Activated CD4-positive, alpha-beta T cell treated with anti-CD3 and anti-CD28 coated beads for 1 hour (primary cell): ENCODE data around the gene IER5L.
A peak's percentile ranks its signal among the peaks of the same experiment; 100 is the strongest.
"Not testable (repeated sequence)": the region's sequence is repeated elsewhere in the genome, so short reads cannot be mapped to it uniquely, and the experiment has no call there.

Experiments
- DNase-seq: peaks from one replicate; pipeline ENCODE4 v3.0.0-alpha.2; 2020

The IER5L gene

DNA sequence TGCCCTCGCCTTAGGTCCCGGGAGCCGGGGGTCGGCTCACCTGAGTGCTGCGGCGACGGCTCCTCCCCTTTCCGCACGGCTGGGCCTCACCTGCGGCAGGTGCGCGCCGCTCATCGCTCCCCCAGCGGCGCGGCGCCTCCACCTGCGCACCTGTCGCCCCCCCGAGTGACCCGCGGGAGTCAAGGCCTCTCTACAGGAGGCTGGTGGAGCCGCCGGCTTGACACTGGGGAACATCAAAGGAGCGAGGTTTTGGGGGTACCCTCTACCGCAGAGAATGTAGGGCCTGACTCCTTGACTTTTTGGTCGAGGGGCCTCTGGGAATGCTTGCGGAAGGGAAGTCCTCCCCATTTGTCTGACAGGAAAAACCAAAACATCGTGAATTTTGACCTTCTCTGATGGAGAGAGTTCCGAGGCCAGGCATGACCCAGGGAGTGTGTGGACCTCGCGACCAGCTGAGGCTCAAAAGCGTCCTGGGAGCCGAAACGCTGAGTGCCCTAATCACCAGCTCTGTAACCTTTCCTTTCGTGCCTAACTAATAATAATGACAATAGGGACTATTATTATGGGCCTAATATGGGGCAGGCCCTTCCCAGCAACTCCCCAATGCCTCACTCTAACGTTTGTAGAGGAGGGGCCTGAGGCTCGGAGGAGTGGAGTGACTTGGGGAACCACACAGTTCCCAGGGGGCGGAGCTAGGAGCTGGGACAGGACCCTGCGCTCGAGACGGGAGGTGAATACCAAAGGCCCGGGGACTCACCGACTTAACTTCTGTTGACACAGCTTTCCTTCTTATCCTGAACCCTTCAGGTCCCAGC, 714 bp upstream of the IER5L start:
- no peak for DNase-seq

DNA sequence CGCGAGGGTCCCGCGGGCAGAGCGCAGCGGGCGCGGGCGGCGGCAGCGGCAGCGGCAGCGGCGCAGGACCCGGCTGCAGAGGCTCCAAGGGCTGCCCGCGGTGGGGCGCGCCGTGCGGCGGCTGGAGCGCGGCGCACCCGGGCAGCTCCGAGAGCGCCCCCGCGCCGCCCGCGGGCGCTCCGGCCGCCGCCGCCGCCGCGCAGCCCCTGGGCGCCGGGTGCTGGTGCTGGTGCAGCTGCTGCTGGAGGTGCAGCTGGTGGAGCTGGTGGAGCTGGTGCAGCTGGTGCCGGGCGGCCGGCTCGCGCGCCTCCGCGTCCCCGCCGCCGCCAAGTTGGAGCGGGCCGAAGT, 644 bp downstream of the IER5L start:
- DNase-seq, result no peak

DNA sequence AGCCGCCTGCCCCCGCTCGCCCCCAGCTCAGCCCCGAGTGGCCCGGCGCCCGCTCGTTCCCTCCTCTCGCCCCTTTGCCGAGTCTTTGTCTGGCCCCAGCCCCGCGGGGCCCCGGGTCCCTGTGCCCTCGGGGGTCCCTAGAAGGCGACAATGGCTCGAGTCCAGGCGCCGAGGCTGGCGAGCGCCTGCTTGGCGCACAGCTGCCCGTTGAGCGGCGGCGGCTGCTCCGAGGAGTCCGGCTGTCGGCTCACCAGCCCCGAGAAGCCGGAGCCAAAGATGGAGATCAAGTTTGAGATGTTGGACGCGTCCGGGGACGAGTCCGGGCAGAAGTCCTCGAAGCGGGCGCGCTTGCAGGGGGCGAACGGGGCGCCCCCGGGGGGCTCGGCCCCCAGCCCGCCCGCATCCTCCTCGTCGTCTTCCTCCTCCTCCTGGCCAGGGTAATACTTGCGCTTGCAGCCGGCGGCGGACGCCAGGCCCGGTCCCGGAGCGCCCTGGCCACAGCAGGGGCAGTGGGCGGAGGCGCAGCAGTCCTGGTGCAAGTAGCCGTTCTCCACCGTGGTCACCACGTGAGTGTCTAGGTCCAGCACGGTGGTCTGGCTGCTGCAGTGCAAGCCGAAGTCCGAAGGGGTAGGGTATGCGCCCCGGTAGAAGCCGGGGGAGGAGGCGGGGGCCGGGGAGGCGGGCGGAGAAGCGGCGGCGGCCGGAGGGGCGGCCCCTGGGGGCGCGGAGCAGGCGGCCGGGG, 1.2 kb downstream of the IER5L start:
- DNase-seq, result no peak

DNA sequence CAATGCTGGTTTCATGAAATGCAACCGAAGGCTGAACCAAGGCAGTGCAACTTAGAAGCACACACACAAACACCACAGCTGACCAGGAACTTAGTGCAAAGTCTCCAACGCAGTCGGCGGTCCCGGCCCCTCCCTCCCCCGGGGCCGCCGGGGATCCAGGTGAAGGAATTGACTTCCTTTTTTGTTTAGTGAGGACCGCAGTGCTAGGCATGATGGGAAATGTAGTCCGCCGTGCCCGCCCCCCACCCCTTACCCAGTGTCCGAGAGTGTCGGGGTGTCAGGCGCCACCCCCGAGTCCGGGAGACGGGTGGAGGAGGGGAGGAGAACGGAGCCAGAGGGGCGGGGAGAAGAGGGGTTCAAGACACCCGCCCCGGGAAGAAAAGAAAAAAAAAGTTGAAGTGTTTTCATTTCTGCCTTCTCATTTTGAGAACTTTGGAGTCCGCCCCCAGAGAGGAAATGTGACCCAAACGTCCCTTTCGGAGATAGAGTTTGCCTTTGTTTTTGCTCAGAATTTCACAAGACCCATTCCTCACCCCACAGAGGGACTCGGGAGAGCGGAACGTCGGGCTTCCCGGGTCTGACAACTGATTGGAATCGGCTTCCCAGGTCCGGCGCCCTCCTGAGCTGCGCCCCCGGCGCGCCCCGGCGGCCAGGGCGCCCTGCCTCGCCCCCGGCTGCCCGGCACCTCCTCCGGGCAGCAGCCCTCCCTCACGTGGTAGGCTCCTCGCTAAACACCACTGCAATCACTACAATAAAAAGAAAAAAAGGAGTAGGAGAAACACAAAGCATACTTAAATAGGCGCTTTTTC, 2.0 kb downstream of the IER5L start:
- peak; percentile 21 for DNase-seq

DNA sequence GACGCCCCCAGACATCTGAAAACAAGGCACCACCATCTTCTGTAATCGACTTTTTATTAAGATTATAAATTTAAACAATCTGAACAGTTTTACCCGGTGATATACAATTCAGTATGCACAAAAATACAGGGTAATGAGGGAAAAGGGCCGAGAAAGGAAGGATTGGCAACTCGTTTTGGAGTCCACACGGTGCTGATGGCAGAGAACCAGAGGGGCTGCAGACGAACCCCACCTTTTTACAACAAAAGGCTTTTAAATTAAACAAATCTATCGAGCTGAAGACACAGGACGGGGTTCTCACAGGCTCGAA, 2.6 kb downstream of the IER5L start:
- no peak for DNase-seq

DNA sequence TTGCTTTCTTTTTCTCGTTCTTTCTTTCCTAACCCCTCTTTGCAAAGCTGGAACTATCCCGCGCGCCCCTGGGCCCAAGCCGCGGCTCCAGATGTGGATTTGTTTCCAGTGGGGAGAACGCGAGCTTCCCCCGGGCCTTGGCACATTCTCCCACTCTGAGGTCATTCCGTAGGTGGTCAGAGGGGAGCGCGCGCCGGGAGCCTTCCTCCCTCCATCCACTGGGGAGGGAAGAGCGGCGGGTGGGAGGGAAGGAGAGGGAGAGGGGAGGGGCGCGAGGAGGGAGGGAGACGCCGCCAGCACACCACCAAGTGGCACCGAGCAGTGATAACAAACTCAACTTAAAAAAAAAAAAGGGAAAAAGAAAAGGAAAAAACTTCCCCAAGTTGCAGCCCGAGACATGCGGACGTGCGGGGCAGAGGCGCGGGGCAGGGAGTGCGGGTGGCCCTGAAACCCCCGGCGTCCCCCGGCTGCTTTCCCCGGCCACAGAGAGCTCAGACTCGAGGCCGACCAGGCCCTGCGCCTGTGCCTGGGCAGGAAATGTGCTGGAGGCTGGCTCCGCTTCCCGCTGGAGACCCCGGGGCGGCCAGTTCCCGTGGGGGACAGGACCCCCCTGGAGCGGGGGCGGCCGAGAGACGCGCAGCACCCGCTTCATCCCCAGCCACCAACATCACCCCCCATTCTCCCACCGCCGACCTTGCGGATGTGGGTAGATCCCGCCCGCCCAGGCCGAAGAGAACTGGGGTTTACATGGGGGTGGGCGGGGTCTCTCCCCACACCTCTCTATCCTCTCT, 3.1 kb downstream of the IER5L start:
- no peak for DNase-seq

DNA sequence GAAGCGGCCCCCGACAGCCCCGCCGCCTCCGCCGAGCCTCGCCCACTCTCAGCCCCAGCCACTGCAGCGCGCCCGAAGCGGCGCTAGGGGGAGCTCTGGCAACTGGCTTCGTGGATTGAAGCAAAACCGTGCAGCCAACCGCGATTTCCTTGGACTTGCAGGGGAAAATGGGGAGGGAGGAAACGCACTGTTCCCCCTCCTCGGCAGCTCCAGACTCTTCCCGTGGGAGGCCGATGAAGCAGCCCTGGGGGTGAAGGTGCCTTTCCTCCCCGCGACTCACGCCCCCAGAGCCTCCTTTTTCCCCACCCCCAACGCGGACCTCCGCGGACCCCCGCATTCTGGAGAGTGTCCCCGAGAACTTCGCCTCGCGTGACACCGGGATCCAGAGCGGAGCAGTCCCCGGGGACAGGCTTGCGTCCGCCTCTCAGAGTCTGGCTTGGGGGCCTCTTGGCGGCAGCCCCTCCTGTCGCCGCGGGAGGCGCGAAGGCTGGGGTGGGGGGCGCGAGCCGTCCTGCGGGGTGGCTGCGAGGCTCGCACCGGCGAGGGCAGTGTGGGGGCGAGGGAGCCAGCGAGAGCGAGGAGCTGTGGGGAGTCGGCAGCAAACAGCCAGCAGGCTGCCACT, 3.8 kb downstream of the IER5L start:
- DNase-seq, result peak; percentile 69

DNA sequence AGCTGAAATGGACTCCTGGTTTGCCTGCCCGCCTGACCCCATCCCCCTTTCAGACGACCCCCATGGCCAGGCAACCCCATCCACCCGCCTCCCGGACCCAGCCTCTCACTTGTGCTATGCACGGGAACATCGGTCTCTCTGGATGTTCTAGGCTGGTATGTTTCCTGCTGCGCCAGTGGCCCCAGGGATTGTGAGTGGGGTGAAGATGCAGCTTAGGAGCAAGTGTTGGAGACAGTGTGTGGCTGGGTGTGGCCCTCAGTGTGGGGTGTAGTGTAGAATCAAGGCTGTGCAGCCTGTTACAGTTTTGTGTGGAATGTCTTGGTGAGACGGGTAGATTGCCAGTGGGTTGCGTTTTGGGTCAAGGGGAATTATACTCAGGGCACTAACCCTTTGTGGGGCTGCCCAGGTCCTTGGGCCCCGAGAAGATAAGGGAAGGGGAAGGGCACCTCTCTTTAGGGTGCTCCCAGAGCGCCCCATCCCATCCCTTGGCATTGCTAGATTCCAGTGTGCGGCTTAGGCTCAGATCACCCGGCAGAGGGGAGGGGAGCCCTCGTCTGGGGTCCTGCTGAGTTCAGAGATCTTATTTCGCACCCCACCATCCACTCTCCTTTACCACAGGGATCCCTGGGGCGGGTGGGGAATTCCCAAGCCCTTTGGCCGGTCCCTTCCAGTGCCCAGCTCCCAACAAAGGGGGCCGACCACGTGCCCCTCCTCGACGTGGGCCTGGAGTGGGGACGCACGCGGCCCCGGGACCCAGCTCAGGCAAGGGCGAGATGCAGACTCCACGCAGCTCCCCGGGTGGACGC, 4.6 kb downstream of the IER5L start:
- no peak for DNase-seq

DNA sequence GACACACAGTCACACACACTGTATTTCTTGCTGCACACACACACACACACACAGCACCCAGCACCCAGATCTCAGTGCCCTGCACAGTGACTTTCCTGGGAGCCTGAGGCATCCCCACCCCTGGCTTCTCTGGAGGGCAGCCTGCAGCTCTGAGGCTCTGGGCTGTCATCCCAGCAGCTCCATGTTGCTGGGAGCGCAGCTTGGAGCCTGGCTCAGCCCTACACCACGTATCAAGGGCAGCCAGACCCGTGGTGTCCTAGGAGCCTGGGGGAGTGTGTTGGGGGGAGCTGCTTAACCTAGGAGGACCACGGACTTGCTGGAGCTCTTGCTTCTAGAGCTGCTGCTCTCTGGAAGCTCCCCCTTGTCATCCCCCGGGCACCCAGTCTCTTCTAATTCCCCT, 5.2 kb downstream of the IER5L start:
- no peak for DNase-seq

DNA sequence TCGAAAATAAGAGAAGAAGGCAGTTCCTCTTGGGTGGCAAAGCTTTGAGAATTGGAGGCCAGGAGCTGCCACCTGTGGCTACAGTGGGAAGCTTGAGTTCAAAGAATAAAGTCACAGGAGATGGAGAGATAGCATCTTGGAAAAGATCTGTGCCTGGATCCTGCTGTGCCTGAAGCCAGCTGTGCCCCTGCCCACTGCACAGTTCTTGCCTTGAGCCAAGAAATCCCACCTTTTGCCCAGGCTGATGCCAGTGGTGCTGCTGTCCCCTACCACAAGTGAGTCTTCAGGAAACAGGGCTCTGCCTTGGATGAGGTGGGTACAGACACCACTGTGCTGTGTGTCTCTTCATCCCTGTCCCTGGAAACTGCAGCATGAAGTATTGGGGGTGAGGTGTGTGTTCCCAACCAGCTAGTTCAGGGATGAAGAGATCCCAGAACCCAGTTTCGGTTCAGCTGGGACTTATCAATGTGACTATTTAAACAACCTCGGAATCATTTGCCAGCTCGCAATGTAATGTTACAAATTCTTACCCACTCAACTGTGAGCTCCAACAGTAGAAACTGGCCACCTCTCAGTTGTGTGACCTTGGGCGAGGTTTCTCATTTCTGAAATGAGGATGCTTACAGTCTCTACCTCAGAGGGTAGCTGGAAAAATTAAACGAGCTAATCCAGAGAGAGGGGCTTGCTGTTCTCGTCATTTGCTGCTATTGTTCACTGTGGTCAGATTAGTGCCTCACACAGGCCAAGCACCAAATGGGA, 5.9 kb downstream of the IER5L start:
- DNase-seq, result no peak

DNA sequence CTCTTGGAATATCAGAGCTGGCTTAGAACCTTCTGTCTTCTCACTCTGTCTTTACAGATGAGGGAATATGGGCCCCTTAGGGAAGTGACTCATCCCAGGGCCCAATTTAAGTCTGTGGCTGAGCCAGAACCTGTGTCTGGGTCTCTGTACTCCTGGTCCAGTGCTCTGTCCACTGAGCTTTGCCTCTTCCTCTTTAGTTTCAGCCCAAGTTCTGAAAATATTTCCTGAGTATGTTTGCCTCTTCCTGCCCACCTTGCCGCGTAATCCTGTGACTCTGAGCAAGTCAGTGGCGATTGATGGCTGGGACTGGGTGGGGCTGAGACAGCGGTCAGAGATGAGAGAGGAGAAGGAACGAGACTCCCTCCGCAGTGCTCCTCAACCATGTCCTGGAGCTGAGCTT, 7.8 kb downstream of the IER5L start:
- no peak for DNase-seq

DNA sequence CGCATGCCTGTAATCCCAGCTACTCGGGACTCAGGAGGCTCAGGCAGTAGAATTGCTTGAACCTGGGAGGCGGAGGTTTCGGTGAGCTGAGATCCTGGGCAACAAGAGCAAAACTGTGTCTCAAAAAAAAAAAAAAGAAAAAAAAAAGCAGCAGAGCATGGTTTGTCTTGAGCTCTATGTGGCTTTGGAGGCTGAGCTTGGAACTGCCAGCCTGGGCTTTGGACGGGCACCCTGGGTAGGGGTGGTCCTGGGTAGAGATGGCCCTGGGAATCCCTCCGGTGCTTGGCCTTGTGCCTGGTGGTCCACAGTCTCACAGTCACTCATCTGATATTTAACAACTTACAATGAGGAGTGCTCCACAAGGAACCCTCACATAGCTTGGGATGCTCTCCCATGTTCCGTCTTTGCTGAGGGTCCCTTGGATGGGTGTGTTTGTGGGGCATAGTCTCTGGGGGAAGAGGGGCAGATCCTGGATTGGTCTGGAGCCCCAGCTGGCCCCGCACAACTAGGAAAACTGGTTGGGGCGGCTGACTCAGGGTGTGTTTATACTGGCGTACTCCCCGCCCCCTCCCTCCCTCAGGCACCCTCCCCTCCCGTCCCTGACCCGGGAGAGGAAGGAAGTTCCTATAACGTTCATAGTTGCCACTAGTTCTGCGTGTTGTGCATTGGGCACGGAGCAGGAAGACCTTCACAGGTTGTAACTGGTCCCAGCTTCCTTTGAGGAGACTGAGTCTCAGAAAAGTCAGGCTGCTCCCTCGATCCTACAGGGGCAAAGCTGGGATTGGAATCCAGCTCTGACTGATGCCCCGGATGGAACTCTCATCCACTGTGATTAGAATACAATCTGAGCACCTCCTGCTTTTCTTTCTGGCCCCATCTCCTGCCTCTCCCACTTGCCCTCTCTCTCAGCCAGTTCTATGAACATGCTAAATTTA, 11.2 kb downstream of the IER5L start:
- no peak for DNase-seq

DNA sequence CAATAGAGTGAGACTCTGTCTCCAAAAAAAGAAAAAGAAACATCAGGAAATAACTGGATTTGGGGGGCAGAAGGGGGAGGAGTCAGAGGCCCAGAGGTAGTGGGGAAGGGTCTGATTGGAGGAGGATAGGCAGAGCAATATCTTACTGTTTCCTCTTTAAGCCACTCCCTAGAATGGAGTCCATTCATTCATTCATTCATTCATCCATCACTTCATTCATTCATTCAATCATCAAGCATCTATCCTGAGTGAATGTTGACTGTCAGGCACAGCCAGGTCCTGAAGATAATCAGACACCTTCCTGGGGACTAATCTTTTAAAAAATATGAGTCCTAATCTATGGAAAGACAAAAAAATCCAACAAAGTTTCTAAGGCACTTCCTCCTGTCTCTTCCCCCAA, 12.9 kb downstream of the IER5L start:
- DNase-seq, result no peak

DNA sequence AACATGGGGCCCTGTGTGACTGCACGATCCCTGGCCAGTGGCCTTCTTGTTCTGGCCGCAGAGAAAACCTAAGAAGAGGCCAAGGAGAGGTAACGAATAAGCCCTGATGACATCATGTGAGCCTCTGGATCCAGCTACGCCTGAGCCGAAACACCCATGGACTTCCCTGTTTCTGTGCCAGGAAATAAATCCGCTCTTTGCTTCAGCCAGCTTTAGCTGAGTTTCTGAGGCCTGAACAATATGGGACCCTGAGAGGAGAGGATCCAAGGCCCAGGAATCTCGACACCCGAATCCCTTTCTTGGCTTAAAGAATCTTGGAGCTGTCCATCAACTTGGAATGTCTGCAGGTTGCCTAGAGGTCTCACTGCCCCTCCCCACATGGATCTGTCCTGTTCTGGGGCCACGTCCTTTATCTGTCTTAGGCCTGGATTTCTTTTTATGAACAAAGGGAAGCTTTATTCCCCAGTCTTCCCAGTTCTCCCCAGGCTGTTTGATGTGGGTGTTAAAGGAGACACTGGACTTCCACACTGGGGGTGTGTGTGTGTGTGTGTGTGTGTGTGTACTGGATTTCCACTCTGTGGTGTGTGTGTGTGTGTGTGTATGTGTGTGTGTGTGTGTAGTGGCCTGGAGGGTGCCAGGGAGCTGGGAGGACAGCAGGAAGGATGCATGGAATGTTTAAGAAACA, 13.7 kb downstream of the IER5L start:
- no peak for DNase-seq

DNA sequence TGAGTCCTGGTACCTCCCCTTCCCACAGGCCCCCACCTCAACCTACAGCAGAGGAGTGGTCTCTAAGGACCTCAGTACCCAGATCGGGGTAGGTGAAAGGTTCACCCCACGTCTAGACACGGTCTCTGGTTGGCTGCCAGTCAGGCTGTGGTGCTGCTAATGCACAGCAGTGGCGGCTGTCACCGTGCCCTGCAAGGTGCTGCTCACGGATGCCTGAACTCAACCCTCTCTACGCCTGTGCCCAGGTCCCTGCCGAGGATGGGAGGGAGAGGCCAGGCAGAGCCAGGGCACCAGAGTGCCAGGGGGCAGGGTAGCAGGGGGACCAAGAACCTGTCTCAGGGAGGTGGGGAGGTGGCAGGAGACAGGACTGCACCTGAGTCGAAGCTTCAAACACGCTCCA, 14.3 kb downstream of the IER5L start:
- DNase-seq, result no peak

DNA sequence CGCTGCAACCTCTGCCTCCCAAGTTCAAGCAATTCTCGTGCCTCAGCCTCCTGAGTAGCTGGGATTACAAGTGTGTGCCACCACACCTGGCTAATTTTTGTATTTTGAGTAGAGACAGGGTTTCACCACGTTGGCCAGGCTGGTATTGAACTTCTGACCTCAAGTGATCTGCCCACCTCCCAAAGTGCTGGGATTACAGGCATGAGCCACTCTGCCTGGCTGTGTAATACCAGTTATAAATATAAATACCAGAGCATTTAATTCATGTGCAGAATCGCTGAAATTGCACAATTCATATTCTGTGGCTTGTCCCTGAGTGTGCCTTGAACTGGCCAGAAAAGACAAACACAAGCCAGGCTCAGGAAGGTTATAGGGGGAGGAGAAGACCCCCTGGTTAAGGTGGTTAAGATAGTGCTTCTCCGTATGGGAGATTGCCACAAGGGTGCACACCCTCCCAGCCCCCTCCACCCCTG, 14.8 kb downstream of the IER5L start:
- DNase-seq, result not testable (repeated sequence)

DNA sequence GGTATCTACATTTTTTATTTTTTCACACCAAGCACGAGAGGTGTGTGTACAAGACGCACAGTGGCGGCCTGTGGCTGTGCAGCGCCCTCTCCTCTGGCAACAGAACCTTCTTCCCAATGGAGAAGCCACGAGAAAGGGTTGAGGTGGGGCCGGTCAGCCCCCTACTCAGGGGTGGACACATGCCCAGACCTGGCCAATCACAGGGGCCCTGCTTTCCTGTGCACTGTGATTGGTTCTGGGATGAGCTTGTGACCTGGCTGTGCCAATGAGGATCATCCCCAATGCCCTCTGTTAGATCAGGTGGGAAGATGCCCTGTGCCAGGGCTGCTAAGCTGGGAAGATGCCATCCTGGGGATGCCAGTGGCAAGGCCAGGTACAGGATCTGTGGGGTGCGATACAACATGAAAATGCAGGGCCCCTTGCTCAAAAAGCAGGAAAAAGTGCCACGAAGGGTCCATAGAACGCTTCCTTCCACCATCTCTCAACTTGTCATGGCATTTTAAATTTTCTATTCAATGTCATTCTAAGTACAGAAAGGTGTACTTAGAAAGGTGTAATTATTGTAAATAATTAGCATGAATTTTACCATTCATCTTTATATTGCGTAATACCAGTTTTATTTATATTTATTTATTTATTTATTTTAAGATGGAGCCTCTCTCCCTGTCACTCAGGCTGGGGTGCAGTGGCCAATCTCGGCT, 15.4 kb downstream of the IER5L start:
- DNase-seq, result no peak

DNA sequence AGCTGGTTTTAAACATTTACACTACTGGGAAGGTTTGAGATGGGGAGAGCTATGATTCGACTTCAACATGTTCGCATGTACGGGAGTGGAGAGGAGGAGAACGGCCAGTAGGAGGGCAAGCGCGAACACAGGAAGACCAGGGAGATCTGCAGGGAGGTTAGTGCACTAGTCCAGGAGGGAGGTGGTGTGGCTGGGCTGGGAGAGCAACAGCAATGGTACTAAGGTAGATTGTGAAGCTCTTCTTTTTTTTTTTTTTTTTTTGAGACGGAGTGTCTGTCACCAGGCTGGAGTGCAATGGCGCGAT, 16.6 kb downstream of the IER5L start:
- DNase-seq, result no peak
